GM19397 (cell line): Measurements from ENCODE around the gene SPINK8.
"Not testable (repeated sequence)": the region's sequence is repeated elsewhere in the genome, so short reads cannot be mapped to it uniquely, and the experiment has no call there.

Source experiments
- ATAC-seq: cut with Tn5 transposase; IDR thresholded peaks from one replicate; pipeline ENCODE4 v1.9.1; 2021; ENCODE audit warnings: mild to moderate bottlenecking, moderate library complexity; ENCODE audit not compliant: unreplicated experiment

The SPINK8 gene

DNA sequence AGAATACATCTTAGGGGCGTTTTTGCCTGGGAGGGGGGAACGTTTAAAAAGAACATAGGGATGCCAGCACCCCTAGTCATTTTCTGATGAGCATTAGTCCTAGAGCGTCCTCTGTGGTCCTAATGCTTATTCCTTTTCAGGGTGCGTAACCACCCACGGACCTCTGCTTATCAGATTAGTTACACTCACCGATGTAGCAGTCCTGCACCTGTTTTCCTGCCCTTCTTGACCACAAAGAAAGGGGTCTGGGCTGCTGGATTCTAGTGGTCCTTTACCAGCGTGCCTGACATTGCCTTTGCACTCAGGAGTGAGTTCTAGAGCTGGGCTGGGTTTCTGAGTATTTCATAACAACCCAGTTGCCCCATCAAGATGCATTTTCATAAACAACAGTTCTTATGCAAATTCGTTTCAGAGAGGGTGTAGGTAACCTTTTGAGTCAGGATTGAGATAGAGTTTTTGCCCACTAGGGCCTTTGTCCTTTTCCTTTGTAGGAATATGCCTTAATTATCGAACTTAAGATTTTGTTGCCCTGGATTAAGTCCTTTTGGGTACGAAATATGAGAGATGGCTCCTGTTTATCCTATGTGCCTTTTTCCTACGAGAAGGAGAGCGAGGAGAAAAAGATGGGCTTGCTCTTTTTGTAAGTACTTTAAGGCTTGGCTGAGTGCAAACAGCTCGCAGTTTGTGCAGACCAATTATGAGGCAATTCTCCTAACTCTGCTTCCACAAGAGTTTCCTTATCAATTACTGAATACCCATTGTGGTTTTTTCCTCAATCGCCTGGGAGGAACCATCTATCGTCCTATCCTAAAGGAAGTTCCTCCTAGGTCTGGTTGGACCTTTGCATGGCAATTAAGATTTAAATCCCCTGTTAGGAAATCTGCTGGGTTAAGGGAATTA lies at the start of gene SPINK8:
SPINK8 (minus strand) TSS at position 316 of the 900 bp plus-strand sequence. CDS start 5,320 bp downstream, outside the sequence.
- ATAC-seq = not testable (repeated sequence)

DNA sequence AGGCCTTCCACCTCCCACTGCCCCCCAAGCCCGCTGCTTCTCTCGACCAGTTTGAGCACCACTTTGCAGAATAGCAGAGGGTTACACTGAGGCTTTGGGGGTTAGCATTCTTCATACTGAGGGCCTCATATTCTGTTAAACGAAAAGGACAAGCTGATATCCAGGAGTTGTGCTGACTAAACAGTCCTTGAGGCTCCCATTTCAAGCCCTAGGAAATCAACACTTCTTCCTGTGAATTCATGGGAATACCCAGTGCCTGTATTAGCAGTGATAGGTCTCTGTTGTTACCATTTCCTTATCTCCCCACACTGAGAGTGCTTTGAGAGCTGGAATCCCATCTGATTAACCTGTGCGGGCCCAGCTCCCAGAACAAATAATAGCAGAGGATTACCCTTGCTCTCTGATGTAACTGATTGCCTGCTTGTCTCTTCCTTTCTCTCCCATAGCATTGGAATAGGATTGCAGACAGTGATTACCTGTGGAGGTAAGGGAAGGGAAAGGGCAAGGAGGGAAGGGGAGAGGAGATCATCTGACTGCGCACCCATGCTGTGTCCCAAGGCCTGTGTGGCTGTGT lies 39.5 kb upstream of the SPINK8 start:
- ATAC-seq = no peak

DNA sequence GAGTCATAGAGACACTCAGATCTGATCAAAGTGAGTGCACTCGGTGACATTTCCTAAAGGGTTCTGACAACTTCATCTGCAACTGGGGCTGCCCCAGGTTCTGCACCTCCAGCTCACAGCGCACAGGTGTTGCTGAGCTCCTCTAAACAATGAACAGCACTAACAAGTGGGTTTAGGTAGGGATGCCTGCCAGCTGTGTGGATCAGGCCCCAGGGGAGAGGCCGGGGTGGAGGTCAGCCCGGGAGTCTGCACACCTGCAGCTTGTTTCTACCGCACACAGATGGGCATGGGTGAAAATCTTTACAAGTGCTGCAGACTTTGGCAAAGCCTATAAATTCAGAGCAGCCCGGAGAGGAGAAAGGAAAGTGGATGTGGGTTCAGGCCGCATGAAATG lies 38.9 kb upstream of the SPINK8 start:
- ATAC-seq = no peak

DNA sequence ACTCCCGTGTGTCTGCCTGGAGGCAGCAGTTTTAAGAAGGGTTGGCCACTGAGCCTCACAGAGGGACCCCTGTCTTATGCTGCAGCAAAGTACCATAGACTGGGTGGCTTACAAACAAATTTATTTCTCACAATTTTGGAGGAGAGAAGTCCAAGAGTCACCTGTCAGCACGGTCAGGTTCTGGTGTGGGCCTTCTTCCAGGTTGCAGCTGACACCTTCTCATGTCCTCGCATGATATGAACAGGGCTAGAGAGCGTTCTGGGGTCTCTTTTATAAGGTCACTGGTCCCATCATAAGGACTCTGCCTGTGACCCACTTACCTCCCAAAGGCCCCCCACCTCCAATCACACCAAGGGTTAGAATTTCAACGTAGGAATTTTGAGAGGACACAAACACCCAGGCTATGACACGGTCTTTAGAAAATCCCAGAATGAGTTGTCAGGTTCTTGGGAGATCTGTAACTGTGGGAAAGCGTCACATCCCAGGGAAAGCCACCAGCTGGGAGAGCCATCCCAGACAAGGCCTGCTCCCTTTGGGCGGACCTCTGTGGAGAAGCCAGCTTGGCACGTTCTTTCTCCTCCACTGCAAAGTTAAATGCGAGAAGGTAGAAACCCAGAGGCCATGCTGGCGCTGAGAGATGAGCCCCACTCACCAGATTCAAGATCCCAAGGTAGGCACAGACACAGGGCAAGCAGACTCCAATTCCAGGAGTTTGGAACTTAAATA lies 38.4 kb upstream of the SPINK8 start, which contains the start of gene FBXW12:
FBXW12 (plus strand) TSS at position 569 of the 726 bp plus-strand sequence. CDS start 549 bp downstream, outside the sequence.
- ATAC-seq = no peak

DNA sequence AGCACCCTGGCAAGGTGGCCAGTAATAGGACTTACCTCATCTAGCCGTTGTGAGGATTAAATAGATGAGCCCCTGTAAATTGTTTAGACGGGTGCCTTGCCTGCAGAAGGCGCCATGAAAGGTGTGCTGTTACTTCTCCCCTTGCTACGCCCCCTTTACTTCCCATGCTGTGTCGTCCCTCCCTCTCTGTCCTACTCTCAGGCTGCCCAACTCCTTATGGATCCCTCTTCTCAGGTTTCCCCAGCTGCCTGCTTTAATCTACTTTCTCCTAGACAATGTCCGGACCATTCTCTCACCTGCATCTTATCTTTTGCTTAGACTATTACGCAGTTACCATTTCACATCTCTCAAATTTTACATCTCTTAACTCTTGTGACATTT lies 36.9 kb upstream of the SPINK8 start:
- ATAC-seq = no peak

DNA sequence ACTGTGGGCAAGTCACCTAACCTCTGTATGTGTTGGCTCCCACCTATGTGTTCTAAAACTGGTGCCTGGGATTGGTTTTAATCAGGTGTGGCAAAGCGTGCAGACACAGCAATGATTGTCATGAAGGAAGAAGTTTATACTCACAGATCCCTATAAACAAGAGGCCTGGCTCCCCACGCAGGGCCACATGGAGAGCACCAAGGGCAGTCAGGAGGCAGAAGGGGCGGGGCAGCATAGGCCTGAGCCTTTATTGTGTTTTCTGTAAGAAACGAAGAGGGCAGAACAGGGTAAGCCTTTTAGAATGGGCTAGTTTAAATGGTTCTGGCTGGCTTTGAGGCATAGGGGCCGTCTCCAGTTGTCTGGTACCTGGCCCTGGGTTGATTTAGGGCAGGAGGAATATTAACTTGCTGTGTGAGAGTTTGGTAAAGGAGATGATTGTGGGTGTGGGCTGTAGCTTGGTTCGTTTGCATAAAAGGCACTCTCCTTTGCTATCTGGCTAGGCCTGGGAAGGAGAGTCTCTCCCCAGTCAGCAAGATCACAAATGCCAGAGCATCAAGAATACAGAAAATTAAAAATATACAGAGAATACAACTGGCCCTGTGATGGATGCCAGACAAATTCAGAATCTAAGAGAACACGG lies 36.4 kb upstream of the SPINK8 start:
- no peak for ATAC-seq

DNA sequence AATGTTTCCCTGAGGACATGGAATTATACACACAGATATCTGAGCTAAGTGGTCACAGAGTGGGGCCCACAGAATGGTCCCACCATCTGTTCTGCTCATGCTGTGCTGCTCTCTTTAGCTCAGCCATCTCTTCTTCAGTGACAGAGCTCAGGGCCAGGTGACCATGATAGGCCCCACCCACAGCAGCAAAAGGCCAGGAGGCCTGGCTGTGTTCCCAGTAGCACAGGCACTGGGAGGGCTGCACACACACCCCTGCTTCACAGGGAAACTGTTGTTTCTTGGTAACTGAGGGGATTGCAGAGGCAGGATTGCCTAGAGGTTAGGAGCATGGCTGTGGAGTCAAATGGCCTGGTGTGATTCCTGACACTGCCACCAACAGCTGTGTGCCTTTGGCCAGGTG lies 33.7 kb upstream of the SPINK8 start:
- ATAC-seq = no peak

DNA sequence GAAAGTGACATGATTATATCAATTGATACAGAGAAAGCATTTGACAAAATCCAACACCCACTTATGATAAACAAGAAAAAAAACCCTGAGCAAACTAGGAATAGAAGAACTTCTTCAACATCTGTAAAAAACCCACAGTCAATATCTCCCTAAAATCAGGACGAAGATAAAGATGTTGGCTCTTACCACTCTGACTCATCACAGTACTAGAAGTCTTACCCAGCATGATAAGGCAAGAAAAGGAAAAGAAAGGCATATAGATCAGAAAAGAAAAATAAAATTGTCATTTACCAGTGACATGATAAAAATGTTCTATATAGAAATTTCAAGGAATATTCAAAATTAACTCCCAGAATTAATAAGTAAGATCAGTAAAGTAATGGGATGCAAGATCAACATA lies 31.4 kb upstream of the SPINK8 start:
- no peak for ATAC-seq

DNA sequence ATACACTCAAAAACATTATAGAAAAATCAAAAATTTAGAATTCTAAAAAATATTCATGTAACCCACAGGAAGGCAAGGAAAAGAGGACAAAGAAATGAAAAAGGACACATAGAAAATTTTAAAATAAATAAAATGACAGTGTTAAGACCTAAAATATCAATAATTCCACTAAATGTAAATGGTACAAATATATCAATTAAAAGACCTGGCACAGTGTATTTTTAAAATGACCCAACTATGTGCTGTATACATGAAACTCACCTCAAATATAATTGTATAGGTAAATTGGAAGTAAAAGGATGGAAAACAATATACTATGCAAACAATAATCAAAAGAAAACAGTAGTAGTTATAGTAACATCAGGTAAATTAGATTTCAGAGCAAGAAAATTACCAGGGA lies 28.5 kb upstream of the SPINK8 start:
- ATAC-seq = no peak

DNA sequence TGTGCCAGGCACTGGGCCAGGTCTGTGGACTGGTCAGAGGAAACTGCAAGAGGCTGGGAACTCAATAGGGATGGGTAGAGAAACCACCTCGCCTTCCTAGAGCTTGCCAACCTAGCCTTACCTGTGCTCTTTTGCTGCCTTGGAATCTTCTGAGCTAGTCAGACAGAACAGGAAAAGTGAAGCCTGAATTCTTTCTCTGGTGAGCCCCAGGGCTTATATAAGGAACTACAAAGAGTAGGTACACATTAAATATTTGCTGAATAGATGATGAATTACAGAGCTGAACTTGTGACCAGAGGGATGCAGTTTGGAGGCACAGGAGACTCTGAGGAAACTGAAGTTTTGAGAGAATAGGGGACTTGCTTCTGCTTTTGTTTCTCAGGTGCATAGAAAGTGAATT lies 23.0 kb upstream of the SPINK8 start:
- ATAC-seq = no peak

DNA sequence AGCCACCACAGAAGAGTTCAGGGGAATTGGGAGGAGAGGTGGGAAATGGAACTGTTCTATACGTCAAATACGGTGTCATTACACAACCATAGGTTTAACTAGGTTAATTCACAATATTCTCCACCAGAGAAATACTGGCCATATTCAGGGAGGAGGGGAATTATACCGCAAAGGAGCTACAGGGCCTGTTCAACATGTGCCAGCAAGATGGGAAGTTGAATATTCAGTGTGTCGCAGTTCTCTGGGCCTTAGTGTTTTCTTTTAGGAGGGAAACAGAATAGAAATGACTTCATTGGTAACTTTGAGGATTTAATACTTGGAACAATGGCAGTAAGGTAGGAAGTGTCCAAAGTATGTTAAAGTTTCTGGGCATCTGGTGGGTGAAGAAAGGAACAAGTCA lies 20.5 kb upstream of the SPINK8 start:
- ATAC-seq = no peak

DNA sequence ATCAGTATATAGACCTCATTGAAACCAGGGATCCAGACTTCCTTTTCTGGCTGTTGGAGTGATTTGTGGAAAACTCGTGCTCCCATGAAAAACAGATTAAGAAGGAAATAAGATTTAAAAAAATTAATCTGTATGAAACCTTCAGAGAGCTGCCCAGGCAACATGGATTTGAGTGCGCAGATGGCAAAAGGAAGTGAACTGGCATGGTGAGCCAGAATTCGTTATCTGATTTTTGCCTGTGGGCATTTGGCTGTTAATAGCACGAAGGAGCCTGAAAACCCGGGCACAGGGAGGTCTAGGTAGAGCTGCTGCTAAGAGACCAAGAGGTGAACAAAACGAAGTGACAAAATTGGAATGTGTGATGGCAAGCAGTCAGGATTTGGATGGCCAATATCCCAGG lies 19.1 kb upstream of the SPINK8 start:
- ATAC-seq = no peak

DNA sequence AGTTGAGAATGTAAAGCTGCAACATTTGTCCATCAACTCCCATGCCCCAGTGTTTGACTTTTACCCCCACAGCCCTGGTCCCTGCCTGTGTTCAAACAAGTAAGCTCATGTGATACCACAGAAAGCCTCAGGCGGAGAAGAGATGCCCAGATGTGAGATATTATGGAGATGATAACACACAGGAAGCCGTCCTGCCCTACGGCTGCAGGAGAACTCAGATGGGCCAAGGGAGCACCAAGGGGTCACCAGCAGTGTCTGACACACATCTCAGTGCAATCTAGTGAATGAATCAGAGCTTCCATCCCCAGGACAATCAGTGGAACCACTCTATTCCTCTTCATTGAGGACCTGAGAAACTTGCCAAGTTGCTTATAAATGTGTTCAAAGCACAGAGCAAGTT lies 14.0 kb upstream of the SPINK8 start:
- no peak for ATAC-seq

DNA sequence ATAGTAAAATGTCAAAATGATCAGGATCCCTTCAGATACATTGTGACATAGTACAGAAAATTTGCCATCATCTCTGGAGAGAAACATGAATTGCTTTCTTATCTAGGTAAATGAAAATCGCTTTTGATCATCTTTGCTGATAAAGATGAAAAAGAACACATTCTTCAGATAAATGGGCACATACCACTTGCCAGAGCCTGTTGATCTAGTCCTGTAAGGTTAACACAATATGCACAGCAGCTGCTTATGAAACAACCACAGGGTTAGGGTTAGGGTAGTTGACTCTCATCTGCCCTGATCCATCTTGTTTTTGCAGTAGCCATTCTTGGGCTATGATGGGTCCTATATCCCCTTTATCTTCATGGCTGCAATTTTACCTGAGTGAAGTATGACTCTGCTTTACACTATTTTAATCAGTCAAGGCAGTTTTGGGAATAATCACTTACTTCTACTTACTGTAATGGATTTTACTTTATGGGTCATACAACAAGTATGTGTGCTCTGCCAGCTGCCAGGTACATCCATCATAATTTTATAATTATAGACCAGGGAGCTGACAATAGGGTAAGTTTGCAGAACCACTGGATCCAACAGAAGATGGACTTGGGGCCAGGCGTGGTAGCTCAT lies 12.6 kb upstream of the SPINK8 start:
- no peak for ATAC-seq

DNA sequence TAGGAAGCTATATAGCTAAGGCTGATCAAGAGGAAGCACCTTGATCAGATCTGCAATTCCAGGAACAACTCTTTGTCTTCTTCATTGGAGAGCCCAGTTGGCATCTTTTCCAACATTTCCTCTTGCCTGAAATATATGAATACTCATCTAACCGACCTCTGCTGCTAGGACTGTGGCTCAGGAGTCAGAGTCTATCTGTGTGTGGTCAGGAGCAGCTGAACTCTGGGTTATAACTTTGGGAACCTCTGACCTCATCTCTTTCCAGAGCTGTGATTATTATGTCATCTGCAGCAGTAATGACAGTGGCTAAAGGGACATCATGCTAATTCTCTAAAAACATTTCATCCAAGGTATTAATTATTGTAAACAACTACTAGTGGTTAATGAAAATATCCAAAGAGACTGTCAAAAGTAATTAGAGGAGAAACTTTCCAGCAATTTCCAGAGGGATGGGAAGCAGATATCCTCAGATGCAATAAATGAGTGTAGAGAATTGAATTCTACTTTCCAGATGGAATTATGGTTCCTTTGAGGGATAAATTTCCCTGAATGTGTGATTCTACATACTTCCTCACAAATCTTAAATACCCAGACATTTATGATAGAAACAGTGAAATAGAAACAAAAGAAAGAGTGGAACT lies 11.5 kb upstream of the SPINK8 start:
- no peak for ATAC-seq

DNA sequence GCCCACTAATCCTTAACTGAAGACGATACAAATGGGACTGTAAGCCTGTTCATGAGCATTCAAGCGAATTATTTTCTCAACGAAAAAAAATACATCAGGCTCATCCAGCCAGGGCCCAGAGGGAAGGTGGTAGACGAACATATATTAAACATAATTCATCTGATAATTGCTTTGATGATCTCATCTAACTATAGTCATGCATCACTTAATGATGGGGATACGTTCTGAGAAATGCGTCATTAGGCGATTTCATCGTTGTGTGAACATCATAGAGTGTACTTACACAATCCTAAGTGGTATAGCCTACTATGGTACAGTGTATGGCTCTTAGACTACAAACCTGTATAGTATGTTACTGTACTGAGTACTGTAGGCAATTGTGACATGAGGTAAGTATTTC lies 10.0 kb upstream of the SPINK8 start:
- ATAC-seq = no peak

DNA sequence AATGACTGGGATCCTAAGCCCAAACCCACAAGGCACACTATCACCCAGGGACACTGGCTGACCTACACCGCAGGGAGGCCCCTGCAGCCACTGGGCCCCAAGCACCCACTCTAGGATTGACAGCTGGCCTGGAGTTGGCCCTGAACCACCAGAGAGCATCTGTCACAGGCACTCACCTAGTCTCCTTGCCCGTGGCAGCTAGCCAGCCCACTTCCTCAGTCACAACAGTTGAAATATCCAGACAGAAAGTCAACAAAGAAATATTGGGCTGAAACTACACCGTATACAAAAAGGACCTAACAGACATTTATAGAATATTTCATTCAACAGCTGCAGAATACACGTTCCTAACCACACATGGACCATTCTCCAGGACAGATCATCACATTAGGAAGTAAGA lies 5.2 kb upstream of the SPINK8 start:
- ATAC-seq = no peak

DNA sequence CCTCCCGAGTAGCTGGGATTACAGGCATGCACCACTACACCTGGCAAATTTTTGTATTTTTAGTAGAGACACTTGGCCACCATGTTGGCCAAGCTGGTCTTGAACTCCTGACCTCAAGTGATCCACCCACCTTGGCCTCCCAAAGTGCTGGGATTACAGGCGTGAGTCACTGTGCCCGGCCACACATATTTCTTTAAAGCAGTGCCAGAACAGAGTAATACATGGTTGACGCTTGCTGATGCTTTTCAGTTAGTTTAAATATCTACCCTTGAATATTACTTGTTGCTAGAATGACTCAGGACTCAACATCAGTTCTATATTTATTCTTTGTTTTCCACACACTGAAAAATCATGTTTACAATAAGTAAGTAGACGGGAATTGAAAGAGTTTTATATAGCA lies 4.1 kb upstream of the SPINK8 start:
- not testable (repeated sequence) for ATAC-seq

DNA sequence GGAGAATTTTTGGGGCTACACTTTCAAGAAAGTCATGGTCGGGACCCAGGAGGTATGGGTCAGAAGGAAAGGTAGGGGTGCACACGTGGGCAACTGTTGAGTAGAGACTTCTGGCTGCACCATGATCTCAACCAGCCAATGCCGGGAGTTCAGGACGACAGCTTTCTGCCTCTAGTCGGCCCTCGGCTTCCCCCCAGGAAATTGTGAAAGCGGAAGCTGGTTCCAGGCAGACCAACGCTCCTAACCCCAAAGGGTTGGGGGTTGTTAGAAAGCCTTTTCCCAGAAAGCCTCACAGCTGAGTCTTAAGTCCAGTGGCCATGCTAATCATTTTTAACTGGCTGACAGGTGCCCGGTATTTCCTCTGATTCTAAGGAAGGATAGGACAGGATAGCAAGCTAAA lies 1.8 kb upstream of the SPINK8 start:
- not testable (repeated sequence) for ATAC-seq

DNA sequence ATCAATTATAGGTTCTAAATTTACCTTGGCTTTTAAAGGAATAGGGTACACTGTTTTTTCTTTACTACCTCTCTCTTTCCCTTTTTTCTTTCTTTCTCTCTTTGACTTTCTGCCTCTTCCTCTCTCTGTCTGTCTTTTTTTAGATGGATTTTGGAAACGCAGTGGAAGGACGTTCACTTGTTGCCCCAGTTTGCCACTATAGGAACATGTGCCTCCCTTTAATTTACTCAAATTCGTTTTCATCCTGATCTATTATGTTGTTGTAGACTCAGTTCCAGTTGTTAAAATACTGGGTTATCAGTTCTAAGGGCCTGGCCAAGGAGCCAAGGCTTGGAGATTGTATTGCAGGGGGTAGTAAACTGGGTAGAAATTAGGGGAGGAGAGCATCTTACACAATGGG lies 1.1 kb upstream of the SPINK8 start:
- ATAC-seq = no peak
